C4-2B (cell line): ENCODE data around the gene AGK.

Source experiments
- ZFX ChIP-seq: fragments of 450-650 bp; IDR thresholded peaks from 2 replicates; pipeline ENCODE4 v1.6.1; 2017
- TF ChIP-seq, protein P1 (sequence below): fragments of 450-650 bp; conservative IDR thresholded peaks from 2 replicates; pipeline ENCODE4 v1.5.1; 2017; ENCODE audit warnings: mild to moderate bottlenecking

DNA sequence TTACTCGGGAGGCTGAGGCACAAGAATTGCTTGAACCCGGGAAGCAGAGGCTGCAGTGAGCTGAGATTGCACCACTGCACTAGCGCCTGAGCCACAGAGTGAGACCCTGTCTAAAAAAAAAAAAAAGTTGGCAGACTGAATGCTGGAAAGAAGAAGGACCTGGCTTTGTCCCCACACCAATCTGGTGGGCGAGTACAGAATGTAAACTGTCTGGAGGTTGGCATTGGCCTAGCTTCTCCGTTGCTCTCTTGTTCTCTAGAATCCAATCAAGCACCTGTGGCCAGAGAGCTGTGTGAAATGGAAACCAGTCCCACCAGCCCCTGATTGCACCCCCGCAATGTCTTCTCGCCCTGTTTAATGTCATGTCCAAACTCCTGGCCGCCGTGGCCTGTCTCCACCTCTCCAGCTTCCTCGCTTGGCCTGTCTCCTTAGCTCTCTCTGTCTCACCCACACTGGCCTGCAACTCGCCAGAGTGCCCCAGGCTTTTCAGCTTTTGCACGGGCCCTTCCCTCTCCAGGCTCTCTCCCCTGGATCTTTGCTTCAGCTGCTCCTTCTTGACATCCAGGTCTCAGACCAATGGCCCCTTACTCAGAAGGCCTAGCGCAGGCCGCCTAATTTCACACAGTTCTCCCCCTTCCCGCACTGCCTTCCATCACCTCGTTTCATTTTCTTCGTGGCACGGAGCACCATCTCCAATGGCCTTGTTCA, 670 bp upstream of the AGK start:
- TF ChIP-seq, protein P1, sequence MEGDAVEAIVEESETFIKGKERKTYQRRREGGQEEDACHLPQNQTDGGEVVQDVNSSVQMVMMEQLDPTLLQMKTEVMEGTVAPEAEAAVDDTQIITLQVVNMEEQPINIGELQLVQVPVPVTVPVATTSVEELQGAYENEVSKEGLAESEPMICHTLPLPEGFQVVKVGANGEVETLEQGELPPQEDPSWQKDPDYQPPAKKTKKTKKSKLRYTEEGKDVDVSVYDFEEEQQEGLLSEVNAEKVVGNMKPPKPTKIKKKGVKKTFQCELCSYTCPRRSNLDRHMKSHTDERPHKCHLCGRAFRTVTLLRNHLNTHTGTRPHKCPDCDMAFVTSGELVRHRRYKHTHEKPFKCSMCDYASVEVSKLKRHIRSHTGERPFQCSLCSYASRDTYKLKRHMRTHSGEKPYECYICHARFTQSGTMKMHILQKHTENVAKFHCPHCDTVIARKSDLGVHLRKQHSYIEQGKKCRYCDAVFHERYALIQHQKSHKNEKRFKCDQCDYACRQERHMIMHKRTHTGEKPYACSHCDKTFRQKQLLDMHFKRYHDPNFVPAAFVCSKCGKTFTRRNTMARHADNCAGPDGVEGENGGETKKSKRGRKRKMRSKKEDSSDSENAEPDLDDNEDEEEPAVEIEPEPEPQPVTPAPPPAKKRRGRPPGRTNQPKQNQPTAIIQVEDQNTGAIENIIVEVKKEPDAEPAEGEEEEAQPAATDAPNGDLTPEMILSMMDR = no peak
- no peak for TF ChIP-seq ZFX
